ES-I3 (cell line): Measurements from ENCODE around the gene EP400.

Experiments used
- H3K36me3 ChIP-seq: 2 replicates; pipeline ENCODE4 v1.6.1; 2013; ENCODE audit warnings: mild to moderate bottlenecking, low read length, control low read depth, moderate library complexity; ENCODE audit not compliant: insufficient read depth
- H3K4me1 ChIP-seq: 2 replicates; pipeline ENCODE4 v1.6.1; 2013; ENCODE audit warnings: mild to moderate bottlenecking, control low read depth, low read length; ENCODE audit not compliant: insufficient read depth
- H3K9ac ChIP-seq: 2 replicates; pipeline ENCODE4 v1.6.1; 2013; ENCODE audit warnings: low read depth, mild to moderate bottlenecking, low read length, moderate library complexity
- H3K9me3 ChIP-seq: 2 replicates; pipeline ENCODE4 v1.6.1; 2013; ENCODE audit warnings: mild to moderate bottlenecking, low read length, moderate library complexity; ENCODE audit not compliant: control insufficient read depth, insufficient read depth

EP400 gene

DNA sequence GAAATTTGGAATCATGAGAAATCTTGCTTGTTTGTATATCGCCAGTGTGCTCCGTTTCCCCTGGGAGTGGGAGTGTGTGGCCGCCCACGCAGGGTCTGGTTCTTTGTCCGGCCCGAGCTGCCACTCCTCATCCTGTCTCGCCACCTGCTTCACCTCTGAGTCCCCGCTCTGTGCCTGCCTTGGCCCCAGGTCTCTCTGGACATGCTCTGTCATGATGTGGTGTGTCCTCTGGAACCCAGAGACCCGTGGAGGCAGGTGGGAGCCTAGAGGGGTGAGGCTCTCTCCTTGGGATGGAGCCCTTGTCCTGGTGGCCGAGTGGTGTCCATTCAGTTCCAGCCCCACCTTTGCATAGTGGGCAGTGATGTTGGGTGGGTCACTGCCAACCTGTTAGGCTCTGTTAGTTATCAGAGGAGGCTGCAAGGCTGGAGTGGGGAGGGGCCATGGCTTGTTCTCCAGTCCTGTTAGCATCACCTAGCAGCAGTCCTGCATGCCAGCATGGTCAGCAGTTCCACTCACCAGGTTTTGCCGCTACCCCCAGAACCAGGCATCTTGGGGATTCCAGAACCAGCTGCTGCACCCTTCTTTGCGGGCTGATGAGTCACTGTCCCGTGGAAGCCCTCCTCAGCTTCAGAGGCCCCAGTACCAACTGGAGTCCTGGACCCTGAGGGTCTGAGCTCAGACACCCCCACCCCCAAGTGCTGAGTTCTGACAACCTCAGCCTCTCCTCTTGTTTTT lies 76.5 kb downstream of the EP400 start:
- Histone ChIP-seq H3K9ac (no peak overlapping the region), H3K36me3 (peaks cover 29% of the 10 kb centered on the region), H3K4me1 (no peaks in the 10 kb centered on the region), H3K9me3 (no peaks in the 10 kb centered on the region)

DNA sequence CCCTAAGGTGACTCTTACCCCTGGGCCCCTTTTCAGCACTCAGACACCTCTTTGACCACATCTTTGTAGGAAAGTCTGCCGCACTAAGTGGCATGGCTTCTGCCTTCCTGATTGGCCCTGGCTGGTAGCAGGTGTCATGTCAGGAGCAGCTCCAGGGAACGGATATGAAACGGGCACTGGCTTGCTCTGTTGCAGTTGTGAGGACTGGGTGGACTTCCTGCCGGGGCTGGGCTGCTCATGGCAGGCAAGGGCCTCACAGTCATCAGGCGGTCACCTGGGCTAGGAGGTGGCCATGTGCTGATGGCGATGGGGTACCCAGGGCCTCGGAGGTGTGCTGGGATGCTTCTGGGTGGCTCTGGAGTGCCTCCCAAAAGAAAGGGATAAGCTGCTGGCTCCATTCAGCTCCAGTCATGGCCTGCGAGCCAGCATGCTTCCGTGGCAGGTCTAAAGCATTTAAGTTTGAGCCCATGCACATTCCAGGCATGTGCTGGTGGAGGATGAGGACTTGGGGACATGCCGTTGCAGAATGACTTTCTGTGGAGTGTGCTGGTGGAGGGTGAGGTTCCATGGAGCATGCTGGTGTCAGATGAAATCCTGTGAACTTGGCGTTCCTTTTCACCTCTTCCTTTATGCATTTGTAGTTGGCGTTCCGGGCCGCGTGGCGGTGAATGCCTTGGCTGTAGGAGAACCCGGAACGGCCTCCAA lies 77.2 kb downstream of the EP400 start:
- no peaks in the 10 kb centered on the region for H3K4me1 ChIP-seq
- peaks cover 29% of the 10 kb centered on the region for H3K36me3 ChIP-seq
- no peaks in the 10 kb centered on the region for H3K9me3 ChIP-seq
- H3K9ac ChIP-seq, result no peak overlapping the region

DNA sequence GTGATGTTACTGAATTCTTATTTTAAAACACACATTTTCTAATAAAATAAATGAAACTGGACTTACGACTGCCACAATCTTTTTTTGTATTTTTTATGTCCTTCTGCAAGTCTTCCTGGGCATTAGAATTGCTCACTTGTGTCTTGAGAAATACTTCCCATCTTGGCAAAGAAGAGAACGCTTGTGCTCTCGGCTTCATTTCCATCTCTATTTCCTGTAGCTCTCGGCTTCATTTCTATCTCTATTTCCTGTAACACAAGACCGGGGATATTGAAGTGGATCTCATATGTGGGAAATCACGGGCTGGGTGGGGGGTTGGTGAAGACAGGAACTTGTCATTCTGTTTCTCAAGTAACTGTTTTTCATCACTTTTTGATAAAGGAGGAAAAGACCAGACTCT lies 77.9 kb downstream of the EP400 start:
- no peaks in the 10 kb centered on the region for H3K4me1 ChIP-seq
- no peaks in the 10 kb centered on the region for H3K9me3 ChIP-seq
- H3K9ac ChIP-seq, result no peak overlapping the region
- H3K36me3 ChIP-seq, result peaks cover 33% of the 10 kb centered on the region

DNA sequence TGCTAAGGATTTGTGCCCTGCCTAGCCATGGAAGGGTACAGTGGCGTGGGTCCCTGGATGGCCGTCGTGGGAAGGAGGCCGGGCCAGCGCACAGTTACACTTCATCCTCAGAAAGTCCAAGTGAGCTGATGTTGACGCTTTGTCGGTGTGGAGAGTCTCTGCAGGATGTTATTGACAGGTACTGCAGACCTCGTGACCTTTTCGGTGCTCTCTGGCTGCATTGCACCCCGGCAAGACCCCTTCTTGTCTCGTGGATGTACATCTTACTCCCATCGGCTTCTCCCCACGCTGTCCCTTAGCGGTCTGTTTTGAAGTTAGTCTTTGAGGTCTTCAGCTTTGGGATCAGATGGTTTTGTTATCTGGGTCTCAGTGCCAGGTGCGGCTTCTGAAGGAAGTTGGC lies 78.4 kb downstream of the EP400 start:
- no peak overlapping the region for H3K9ac ChIP-seq
- H3K9me3 ChIP-seq, result no peaks in the 10 kb centered on the region
- peaks cover 33% of the 10 kb centered on the region for H3K36me3 ChIP-seq
- H3K4me1 ChIP-seq, result no peaks in the 10 kb centered on the region

DNA sequence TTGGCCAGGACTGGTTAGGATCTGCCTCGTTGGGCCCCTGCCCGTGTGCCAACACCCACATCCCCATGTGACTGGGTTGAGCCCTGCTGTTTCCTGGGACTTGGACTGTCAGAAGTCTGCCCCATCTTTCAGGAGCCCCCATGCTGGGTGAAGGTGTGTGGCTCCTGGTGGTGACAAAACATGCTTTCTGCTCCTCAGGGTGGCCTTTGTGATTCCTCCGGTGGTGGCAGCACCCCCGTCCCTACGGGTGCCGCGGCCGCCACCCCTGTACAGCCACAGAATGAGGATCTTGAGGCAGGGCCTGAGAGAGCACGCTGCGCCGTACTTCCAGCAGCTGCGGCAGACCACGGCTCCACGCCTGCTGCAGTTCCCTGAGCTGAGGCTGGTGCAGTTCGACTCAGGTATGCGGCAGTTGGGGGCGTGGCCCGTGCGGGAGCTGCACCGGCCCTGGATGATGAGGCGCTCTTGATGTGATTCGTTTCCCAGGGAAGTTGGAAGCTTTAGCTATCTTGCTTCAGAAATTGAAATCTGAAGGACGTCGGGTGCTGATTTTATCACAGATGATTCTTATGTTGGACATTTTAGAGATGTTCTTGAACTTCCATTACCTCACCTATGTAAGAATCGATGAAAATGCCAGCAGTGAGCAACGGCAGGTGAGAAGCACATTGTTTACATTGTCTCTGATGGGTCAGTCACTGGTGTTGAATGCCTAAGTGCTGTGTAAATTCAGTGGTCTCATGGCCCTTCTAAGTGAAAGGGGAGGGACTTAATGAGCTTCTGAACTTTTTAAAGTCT lies 80.0 kb downstream of the EP400 start:
- Histone ChIP-seq H3K4me1 (no peaks in the 10 kb centered on the region), H3K9me3 (no peaks in the 10 kb centered on the region), H3K36me3 (peaks cover 38% of the 10 kb centered on the region), H3K9ac (no peak overlapping the region)

DNA sequence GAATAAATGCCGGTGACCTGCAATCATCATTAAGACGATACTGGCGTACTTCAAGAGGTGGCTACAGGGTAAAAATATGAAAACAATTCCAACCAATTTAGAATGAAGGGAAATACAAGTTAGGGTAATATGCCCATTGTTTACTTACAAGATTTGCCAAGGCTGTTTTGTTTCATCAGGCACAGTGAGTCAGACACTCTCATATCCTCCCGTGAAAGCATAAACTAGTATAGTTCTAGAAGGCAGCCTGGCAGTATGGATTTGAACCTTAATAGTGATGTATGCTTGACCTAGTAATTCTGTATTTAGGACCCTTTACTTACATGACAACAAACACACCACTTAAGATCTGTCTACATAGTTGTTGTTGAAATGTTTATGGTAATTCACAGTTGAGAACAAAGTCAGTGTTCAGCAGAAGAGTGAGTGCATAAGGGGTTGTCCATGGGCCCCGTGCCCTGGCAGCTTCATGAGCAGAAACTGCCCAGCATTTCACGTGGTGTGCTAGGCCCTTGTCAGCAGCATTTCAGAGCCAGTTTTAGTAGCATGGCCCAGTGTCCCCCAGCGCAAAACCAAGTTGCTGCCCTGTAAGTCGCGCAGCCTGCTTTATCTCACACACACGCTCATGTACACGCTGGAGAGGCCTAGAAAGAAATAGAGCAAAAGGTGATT lies 80.8 kb downstream of the EP400 start:
- Histone ChIP-seq H3K9ac (no peak overlapping the region), H3K36me3 (peaks cover 38% of the 10 kb centered on the region)

DNA sequence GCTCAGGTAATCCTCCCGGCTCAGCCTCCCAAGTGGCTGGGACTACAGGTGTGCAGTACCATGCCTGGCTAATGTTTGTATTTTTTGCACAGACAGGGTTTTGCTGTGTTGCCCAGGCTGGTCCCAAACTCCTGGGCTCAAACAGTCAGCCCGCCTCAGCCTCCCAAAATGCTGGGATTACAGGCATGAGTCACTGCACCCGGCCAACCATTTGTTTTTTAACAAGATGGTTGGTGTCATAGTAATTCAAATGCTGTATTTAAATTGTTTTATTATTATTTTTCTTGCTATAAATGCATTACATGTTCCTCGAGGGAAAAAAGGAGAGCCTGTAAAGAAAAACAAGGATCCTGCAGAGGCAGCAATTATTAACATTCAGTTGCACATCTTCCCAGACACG lies 83.9 kb downstream of the EP400 start:
- Histone ChIP-seq H3K9ac (no peak overlapping the region), H3K9me3 (no peaks in the 10 kb centered on the region), H3K36me3 (peaks cover 45% of the 10 kb centered on the region), H3K4me1 (no peaks in the 10 kb centered on the region)

More for the DNA sequence above, 80.8 kb downstream of the EP400 start:
- H3K9me3 ChIP-seq, result no peaks in the 10 kb centered on the region
- H3K4me1 ChIP-seq, result no peaks in the 10 kb centered on the region

DNA sequence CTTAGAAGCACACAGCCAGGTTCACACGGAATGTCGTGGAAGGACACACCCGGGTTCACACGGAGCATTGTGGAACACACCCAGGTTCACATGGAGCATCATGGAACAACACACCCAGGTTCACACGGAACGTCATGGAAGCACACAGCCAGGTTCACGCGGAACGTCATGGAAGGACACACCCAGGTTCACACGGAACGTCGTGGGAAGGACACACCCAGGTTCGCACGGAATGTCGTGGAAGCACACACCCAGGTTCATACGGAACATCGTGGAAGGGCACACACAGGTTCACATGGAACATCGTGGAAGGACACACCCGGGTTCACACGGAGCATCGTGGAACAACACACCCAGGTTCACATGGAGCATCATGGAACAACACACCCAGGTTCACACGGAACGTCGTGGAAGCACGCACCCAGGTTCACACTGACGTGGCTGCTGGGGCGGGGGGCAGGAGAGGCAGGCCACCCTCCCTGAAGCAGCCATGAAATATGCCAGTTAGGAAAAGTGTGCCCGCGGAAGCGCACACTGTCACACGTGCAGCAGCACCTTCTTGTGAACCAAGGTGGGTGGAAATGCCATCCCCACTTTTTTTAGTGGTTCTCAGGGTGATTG lies 86.4 kb downstream of the EP400 start:
- Histone ChIP-seq H3K36me3 (peaks cover 36% of the 10 kb centered on the region), H3K9me3 (no peaks in the 10 kb centered on the region), H3K4me1 (no peaks in the 10 kb centered on the region), H3K9ac (no peak overlapping the region)

DNA sequence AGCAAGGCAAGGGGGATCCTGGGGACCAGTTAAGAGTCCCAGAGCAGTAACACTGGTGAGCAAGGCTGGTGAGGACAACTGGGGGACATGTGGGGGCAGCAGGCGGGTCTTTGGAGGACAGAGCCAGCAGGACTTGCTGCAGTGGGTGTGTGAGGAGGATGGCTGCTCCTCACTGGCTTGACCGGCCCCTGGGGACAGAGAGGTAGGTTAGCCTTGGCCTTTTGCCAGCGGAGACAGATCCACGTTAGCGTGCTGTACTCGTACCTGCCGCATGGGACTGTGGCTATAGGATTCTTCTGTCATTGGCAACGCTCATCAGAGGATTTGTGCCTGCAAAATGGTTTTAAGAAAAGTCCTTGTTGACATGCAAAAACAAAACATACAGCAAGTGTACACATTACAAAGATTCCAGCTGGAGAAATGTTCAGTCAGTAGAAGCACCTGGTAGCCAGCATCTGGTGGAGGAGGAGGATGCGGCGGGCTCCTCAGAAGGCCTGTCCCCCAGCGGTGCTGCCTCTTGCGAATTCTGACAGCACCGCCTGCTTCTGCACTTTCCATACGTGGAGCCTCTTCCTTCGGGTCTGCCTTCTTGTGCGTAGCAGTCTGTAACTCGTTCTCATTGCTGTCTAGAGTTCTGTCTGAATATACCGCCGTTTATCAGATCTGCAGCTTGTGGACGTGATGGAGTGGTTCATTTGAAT lies 91.3 kb downstream of the EP400 start:
- Histone ChIP-seq H3K36me3 (peaks cover 34% of the 10 kb centered on the region), H3K4me1 (0 out of 2 replicates have a peak, but pooled peaks cover 2% of the 10 kb centered on the region), H3K9ac (no peak overlapping the region), H3K9me3 (no peaks in the 10 kb centered on the region)

DNA sequence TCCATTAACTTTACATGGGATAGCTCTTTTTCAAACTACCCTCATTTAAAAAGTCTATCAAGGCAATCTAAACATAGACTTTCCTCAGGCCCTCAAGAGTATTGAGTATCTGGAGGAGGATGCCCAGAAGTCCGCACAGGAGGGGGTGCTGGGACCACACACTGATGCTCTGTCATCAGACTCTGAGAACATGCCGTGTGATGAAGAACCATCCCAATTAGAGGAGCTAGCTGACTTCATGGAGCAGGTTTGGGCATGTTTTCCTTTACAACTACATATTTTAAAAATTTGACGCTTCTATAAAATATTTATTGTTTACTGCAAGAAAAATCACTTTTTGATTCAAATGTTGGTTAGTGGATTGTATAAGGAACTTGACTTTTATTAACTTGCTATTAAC lies 93.5 kb downstream of the EP400 start:
- Histone ChIP-seq H3K9me3 (no peaks in the 10 kb centered on the region), H3K9ac (no peak overlapping the region), H3K36me3 (peaks cover 28% of the 10 kb centered on the region), H3K4me1 (peaks cover 13% of the 10 kb centered on the region)

DNA sequence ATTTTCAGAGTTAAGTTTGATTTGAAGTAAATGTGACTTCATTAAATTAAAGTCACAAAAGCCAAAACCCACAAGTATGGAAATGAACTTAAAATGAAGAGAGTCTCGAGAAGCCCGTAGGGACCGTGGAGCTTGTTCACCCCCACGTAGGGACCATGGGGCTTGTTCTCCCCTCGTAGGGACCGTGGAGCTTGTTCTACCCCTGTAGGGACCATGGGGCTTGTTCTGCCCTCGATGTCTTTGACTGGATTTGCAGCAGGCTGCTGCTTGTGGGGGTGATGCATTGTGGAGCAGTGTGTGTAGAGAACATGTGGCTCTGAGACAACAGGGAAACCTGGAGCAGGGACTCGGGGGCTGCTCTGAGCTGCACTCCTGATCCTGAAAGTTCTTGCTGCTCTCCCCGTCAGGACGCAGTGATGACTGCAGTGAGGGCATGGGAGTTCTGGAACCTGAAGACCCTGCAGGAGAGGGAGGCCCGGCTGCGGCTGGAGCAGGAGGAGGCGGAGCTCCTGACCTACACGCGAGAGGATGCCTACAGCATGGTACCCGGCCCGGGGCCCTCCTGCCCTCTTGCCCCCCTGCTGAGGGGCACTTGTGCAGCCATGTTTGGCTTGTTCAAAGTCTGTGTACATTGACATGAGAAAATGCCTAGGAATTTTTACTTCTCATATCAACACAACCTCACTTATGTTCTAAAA lies 94.2 kb downstream of the EP400 start:
- Histone ChIP-seq H3K4me1 (peaks cover 13% of the 10 kb centered on the region), H3K9ac (no peak overlapping the region), H3K36me3 (peaks cover 21% of the 10 kb centered on the region), H3K9me3 (no peaks in the 10 kb centered on the region)

DNA sequence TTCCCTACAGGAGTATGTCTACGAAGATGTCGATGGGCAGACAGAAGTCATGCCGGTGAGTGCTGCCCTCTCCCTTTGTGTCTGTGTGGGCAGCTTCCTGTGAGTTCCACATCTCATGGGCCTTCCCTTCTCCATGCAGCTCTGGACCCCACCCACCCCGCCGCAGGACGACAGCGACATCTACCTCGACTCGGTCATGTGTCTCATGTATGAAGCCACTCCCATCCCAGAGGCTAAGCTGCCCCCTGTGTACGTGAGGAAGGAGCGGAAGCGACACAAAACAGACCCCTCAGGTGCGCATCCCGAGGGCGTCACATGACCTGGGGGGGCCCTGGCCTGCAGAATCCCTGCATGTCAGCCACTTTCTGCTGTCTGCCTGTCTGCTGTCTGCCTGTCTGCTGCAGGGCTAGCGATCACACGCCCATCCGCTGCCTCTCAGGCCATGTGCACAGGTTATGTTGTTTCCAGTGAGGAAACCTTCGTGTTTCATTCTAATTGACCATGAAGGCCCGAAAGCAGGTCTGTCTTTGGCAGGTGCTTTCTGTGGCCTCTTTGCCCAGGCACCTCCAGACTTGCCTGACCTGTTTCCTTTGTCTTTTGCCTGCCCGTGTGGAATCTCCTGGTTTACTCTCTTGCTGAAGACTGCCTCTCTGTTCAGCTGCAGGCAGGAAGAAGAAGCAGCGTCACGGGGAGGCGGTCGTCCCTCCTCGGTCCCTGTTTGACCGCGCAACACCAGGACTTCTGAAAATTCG lies 95.1 kb downstream of the EP400 start:
- Histone ChIP-seq H3K9me3 (no peaks in the 10 kb centered on the region), H3K36me3 (peaks cover 20% of the 10 kb centered on the region), H3K4me1 (peaks cover 13% of the 10 kb centered on the region), H3K9ac (no peak overlapping the region)
